HFF-Myc (cell line): ENCODE measurements around the gene FOXC1.

Experiments
- DNase-seq: peaks from one replicate; pipeline ENCODE4 v3.0.0-alpha.2; 2011; ENCODE audit warnings: low read depth; ENCODE audit errors: extremely low read depth
- H3K4me3 ChIP-seq: replicated peaks from 2 replicates; pipeline ENCODE4 v1.5.1; 2011; ENCODE audit warnings: low read depth, mild to moderate bottlenecking, control low read depth, low read length
- TF ChIP-seq, protein P1 (sequence below): IDR thresholded peaks from 2 replicates; pipeline ENCODE4 v1.5.1; 2012; ENCODE audit warnings: mild to moderate bottlenecking, low read depth, low read length, control low read depth; ENCODE audit errors: missing control alignments

FOXC1 gene

DNA sequence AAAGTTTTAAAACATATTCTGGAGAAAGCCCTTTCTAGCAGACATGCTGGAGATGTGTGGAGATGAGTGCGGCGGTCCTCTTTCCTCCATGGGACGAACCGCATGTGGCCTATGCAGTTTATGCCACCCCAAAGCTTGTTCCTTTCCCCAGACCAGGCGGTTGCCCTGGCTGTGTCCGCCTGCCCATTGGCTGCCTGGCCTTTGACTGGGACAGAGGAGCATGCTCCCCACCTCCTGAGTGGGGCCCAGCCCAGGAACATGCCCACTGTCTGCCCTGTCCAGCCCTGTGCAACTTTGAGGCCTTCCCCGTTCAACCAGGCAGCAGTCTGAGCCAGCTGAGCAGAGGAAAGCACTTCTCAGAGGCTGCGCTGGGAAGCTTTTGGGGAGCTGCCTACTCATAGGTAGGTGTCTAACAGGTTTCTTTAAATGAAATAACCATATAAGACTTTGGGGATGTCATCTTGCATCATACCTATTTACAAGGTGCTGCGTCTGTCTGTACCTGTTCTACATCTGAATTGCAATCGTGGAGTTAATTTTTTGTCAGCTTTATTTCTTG lies 20.6 kb downstream of the FOXC1 start:
- no peak overlapping the region for H3K4me3 ChIP-seq
- TF ChIP-seq, protein P1, sequence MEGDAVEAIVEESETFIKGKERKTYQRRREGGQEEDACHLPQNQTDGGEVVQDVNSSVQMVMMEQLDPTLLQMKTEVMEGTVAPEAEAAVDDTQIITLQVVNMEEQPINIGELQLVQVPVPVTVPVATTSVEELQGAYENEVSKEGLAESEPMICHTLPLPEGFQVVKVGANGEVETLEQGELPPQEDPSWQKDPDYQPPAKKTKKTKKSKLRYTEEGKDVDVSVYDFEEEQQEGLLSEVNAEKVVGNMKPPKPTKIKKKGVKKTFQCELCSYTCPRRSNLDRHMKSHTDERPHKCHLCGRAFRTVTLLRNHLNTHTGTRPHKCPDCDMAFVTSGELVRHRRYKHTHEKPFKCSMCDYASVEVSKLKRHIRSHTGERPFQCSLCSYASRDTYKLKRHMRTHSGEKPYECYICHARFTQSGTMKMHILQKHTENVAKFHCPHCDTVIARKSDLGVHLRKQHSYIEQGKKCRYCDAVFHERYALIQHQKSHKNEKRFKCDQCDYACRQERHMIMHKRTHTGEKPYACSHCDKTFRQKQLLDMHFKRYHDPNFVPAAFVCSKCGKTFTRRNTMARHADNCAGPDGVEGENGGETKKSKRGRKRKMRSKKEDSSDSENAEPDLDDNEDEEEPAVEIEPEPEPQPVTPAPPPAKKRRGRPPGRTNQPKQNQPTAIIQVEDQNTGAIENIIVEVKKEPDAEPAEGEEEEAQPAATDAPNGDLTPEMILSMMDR = no peak

DNA sequence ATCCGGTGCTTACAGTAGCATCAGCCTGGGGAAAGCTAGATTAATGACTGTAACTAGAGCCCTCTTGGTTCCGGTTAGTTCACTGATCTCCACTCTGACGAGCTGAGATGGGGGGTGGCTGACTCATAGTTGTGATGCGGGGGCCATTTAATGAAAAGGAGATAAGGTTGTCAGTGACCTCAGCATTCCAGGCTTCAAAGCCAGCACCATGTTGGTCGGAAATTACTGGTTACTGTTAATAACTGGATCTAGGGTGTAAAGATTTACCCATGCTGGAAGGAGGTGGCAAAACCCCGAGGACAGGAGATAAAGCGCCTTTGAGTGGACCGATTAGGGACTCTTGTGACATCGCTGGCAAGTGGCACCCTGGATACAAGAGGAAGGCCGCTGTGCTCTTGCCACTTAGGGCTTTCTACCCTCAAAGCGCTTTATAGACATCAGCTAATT lies 21.1 kb downstream of the FOXC1 start:
- TF ChIP-seq, protein P1 = no peak
- no peak overlapping the region for H3K4me3 ChIP-seq
- DNase-seq = no peak

More for the DNA sequence above, 20.6 kb downstream of the FOXC1 start:
- DNase-seq = no peak

DNA sequence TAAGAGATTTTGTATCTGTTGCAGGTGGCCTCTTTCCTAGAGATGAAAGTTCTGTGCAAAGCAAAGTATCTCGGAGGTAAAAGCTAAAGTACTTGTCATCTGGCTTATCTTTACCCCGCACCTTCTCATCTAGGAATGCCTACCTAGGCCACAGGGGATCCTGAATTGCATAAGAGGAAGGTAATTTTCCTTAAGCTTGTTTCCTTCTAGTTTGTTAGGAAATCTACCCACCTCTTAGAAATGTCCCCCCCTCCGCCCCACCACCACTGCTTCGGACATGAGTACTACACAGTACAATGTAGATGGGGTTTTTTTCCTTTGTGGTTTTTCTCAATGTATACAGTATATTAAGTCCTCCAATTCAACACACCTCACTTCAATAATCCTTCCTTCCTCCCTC lies 21.5 kb downstream of the FOXC1 start:
- no peak overlapping the region for H3K4me3 ChIP-seq
- TF ChIP-seq, protein P1 = no peak
- no peak for DNase-seq

DNA sequence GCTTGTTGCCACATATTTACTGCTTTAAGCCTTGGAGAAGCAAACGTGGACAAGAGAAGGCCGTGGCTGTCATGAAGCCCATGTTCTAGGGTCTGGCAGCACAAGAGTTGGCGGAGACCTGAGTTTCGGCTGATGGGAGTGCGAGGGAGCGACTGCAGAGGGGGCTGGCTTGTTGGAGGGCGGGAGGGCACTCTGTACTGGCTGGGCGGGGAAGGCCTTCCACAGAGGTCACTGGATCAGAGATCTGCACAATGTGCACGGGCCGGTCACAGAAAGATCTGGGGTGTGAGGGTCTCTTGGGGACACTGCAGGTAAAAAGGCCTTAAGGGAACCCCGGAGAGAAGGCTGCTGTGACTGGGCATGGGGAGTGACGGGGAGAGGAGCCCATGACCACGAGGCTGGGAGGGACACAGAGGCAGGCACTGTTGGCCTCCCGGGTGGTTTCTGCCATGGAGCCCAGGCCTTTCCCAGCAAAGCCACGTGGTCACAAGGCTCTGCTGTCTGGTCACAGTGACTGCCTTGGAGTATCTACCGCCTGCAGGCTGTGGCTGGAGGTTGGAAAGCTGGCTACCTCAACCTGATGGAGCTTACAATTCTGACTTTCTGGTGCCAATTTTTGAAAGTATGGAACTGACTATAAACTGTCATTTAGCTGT lies 23.8 kb downstream of the FOXC1 start:
- H3K4me3 ChIP-seq = no peak overlapping the region
- DNase-seq = no peak
- TF ChIP-seq, protein P1 = no peak

DNA sequence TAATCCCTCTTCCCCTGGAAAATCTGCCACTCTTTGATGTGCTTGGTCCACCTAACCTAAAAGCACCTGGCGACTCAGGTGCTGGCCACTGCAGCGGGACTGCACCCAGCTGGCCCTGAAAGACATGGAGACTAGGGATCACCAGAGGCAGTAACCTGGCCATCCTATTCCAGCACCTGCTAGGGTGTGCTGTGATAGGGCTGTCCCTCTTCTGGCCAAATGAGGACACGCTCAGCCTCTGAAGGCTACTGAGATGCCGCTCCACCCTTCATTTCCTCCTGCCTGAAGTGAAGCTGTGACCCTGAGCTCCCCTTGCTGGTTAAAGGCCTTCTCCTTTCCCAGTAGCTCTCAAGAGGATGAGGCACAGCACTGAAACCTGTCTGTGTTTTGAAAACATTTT lies 24.4 kb downstream of the FOXC1 start:
- TF ChIP-seq, protein P1 = no peak
- H3K4me3 ChIP-seq = no peak overlapping the region
- no peak for DNase-seq

DNA sequence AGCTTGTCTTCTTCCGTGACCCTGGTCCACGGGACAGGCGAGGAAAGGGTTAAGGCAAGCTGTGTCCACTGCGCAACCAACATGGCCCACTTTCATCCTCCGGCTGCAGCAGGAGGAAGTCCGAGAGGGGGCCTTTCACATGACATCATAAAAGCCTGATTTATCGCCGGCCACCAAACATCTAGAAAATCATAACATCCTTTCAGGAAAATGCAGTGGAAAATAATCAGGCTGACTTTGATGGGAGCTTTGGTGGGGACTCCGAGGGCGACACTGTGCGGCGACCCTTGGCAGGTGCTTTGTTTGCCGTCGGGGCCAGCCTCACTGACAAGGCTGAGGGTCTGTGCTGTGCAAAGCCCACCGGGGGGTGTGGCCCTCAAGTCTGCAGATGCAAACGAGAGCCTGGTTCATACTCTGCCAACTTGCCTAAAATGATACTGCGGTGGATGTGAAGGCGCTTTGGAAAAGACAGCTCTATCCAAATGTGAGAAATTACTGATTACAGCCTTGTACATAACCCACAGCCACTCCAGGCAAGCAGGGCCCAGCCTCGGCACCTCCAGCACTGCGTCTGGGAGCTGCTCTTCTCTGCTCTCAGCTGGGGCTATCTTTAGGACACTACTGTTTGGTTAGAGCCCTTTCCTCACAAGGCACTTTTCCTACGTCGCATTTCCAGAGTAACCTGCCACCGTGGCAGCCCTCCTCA lies 25.7 kb downstream of the FOXC1 start:
- H3K4me3 ChIP-seq = no peak overlapping the region
- DNase-seq = no peak
- TF ChIP-seq, protein P1 = no peak
